Inferior parietal cortex (tissue), 1 donor: ENCODE data around the gene TXNDC9.
"Not testable (repeated sequence)": the region's sequence is repeated elsewhere in the genome, so short reads cannot be mapped to it uniquely, and the experiment has no call there.

Source experiments
- DNase-seq: peaks from one replicate; pipeline ENCODE4 v3.0.0-alpha.2; 2016; ENCODE audit errors: extremely low spot score

TXNDC9 gene

DNA sequence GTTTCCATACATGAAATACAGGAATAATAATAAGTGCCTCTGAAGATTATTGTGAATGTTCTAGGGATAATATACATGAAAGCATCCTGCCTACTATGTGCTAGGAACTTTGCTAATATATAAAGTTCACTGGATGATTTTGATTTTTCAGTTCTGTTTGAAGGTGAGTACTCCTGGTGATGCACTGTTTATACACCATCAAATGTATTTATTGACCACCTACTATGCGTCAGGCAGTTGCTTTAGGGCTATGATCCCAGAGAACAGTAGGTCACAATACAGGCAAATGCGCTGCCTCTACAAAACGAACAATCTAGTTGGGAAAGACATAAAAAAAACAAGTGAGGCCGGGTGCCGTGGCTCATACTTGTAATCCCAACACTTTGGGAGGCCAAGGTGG, 10.7 kb downstream of the TXNDC9 start:
- DNase-seq: no peak

DNA sequence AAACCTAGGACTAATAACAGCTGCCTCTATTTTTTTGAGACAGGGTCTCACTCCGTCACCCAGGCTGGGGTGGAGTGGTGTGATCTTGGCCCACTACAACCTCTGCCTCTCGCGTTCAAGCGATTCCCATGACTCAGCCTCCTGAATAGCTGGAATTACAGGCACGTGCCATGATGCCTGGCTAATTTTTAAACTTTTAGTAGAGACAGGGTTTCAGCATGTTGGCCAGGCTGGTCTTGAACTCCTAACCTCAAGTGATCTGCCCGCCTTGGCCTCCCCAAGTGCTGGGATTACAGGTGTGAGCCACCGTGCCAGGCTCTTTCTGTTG, 18.3 kb downstream of the TXNDC9 start:
- DNase-seq: not testable (repeated sequence)

GRCh38 chr2:99317161-99317872, 18.8 kb downstream of the TXNDC9 start:
- DNase-seq: no peak

DNA sequence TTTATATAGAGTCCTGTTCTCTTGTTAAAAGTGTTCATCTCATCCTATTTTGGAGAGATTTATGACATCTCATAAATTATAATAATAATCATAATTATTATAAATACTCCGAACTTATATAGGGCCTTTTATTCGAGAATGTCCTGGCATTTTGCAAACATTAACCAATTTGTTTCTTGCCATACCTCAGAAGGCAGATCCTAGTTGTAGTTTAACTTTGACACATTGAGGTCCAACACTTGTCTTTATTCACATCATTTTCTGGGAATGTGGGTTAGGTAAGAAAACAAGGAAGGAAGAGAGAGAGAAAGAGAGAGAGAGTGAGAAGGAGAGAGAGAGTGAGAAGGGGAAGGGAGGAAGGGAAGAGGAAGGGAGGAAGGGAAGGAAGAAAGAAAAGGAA, 35.0 kb downstream of the TXNDC9 start, which contains the start of gene LYG1:
TSS of gene LYG1 (minus strand) at position 101 of the 400 bp plus-strand sequence. CDS start 5,527 bp downstream, outside the sequence.
- DNase-seq: not testable (repeated sequence)

DNA sequence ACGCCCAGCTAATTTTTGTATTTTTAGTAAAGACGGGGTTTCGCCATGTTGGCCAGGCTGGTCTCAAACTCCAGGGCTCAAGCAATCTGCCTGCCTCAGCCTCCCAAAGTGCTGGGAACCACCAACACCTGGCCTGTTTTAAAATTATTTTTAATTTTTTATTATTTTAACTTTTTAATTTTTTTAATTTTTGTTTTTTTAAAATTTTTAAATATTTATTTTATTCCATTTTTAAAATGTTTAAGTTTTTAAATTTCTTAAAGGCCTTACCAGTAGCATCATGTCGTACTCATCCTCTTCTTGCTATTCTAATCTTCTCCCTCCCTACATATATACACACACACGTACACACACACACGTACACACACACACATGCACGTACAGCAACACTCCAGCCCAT, 36.6 kb downstream of the TXNDC9 start:
- no peak for DNase-seq

GRCh38 chr2:99297994-99298393, 38.1 kb downstream of the TXNDC9 start:
- no peak for DNase-seq

- DNase-seq: no peak
Measured at GRCh38 chr2:99285526-99285925, 50.6 kb downstream of the TXNDC9 start.

DNA sequence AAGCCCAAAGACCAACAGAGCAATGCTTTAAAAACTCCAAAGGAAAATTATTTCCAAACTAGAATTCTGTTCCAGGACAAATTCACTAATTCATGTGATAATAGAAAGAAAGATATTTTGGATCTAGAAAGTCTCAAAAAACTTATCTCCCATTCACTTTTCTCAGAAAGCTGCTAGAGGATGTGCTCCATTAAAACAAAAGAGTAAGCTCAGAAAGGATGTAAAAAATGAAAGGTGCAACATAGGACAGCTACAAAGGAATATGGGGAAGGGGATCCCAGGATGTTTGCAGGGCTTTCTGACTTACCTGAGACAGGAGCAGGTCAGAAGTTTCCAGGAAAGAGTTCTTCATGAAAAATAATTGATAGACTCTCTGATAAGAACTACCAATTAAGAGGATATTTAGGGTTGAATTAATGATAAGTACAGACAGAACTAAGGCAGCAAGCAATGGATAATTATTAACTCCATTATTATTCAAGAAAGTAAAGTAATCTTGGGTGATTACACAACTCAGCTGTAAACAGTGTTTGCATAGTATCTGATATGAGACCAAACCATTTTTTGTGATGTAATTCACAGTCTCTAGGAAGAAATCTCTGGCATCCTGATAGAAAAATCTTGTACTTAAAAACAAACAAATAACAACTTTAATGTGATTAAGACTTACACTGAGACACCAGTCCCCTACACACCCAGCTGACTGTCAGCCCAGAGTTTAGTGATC, 56.0 kb downstream of the TXNDC9 start:
- no peak for DNase-seq

GRCh38 chr2:99278793-99279291, 57.3 kb downstream of the TXNDC9 start:
- DNase-seq: no peak

DNA sequence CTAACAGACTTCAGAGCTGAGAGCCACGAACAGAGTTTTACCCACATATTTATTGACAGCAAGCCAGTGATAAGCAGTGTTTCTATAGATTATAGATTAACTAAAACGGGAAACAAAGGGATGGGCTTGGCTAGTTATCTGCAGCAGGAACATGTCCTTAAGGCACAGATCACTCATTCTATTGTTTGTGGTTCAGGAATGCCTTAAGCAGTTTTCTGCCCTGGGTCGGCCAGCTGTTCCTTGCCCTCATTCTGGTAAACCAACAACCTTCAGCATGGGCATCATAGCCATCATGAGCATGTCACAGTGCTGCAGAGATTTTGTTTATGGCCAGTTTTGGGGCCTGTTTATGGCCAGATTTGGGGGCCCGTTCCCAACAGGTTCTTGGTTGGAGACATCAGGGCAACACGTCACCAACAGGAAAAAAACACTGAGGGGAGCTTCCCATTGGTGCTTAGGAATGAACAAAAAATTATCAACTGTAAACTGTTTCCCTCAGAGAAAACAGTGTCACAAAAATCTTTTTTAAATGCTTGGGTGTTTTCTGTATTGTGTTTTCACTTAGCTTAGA, 57.9 kb downstream of the TXNDC9 start:
- not testable (repeated sequence) for DNase-seq

GRCh38 chr2:99275882-99276281, 60.3 kb downstream of the TXNDC9 start:
- no peak for DNase-seq
